Measurements from ENCODE around the gene P2RX7.

The P2RX7 gene

DNA sequence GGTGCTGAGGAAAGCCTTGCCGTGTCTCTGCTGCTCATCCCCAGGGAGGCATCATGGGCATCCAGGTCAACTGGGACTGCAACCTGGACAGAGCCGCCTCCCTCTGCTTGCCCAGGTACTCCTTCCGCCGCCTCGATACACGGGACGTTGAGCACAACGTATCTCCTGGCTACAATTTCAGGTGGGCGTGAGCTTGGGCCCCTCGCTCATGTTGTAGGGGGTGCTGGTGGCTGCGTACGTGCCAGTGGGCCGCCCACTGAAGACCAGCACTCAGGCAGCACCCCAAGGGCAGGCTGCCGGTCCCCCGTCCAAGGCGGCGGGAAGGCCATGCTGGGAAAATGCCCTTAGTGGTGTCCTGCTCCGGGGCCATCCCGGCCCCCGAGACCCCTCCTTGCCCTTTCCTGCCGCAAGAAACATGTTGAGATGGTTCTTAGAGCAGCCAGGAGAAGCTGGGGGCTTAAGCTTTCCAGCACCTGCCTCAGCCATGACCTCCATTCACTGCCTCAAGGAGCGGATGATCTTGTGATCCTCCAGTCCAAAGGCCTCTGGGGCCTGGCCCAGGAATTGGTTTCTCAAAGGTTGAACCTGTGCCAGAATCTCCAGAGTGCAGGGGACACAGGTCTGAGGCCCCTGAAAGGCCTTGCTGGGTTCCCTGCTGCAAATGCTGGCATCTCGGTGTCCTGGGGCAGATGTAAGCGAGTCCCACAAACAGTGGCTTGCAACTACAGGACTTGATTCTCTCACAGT is 96.4 kb downstream of the P2RX7 start:
- DNase-seq (ENCODE audit: low spot score) = no peak

- DNase-seq (ENCODE audit: low spot score) = peak; percentile 89
Measured at GRCh38 chr12:121229826-121230537, 97.3 kb downstream of the P2RX7 start.

DNA sequence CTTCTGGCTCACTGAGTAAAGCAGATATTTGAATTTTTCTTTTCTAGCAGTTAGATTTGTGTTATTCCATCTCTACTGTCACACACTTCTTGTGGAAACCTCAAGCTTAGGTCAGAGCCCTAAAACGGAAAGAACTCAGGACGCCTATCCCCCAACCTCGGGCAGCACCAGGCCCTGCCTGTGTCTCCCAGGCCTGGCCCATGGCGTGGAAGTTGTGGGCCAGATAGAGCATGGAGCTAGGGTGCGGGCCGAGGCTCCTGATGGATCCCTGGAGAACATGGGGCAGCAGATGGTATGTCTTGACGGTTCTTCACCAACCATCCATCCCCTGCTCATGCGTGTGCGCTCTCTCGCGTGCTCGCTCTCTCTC is 97.8 kb downstream of the P2RX7 start:
- no peak for DNase-seq (ENCODE audit: low spot score)

GRCh38 chr12:121232163-121232562 is 99.5 kb downstream of the P2RX7 start:
- no peak for DNase-seq (ENCODE audit: low spot score)

DNA sequence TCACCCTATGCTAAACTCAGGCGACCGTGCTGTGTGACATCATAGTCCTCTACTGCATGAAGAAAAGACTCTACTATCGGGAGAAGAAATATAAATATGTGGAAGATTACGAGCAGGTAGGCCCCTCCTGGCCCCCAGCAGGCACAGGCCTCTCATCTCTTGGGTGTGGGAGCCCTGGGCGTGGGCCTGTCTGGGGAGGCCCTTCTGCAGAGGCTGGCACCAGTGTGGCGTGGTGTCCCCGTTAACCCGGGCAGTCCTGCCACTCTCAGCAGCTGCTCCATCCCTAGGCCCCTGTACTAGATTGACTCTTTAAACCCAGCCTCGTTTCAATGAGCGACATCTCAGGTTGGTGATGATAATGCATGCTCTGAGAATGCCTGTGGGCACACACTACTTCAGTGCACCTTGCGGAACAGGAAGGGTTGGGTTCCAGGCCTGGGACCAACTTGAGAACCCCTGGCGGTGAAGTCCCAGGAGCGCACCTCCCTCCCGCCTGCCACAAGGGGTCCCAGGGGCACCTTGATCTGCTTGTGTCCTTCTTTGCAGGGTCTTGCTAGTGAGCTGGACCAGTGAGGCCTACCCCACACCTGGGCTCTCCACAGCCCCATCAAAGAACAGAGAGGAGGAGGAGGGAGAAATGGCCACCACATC is 100.4 kb downstream of the P2RX7 start:
- DNase-seq (ENCODE audit: low spot score) = no peak

DNA sequence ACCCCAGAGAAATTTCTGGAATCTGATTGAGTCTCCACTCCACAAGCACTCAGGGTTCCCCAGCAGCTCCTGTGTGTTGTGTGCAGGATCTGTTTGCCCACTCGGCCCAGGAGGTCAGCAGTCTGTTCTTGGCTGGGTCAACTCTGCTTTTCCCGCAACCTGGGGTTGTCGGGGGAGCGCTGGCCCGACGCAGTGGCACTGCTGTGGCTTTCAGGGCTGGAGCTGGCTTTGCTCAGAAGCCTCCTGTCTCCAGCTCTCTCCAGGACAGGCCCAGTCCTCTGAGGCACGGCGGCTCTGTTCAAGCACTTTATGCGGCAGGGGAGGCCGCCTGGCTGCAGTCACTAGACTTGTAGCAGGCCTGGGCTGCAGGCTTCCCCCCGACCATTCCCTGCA is 100.9 kb downstream of the P2RX7 start:
- DNase-seq (ENCODE audit: low spot score) = no peak

GRCh38 chr12:121236776-121237175 is 104.1 kb downstream of the P2RX7 start:
- no peak for DNase-seq (ENCODE audit: low spot score)

- no peak for DNase-seq (ENCODE audit: low spot score)
Measured at GRCh38 chr12:121237415-121237814, 104.7 kb downstream of the P2RX7 start.

Small RNA genes lying within 50 kb of the gene (small RNA-seq; reads per million reads assigned to genes)
- gene AC079602.1 = 0 reads per million in 2 experiments
- gene RF00156 = 0.03 to 0.04 reads per million in 2 experiments
- gene Z98941.1 = 0 reads per million in 2 experiments

Data from SK-N-DZ (cell line).